ENCODE results near the gene RNH1. TPM values are rescaled to one million over a fixed set of nuclear protein-coding genes. Genes with fewer than 3 reads are reported as not detected.

Gene RNH1
- total and polyA plus RNA-seq, 10 of the 15 experiments (the other 5 are each of a cell fraction or from before 2014, with no cell fraction given), result 2.3 to 162 (median 72.1) TPM

- TF ChIP-seq ESRRA (IDR thresholded peaks at IDR 0.05; ENCODE audit: low read length) (no peak), IRF5 (IDR thresholded peaks at IDR 0.05; ENCODE audit: borderline replicate concordance) (no peak), MLLT1 (IDR thresholded peaks at IDR 0.05) (no peak)
Observed at GRCh38 chr11:487571-488021, 19.4 kb downstream of the RNH1 start (continued).

GRCh38 chr11:486189-486588, 20.9 kb downstream of the RNH1 start:
- no peak overlapping the region for H3K27ac ChIP-seq (ENCODE audit: control insufficient read depth, insufficient read depth)
- in situ Hi-C loops (cut with MboI), result no loop called here
- intact Hi-C loops (cut with micrococcal nuclease; ENCODE audit: unreplicated experiment), result no loop called here
- TF ChIP-seq CBFB (IDR thresholded peaks at IDR 0.05; ENCODE audit: low read depth) (no peak), ZBTB11 (CRISPR knock-in tag; IDR thresholded peaks at IDR 0.05) (no peak), MYC (IDR thresholded peaks at IDR 0.05; ENCODE audit: insufficient read depth, insufficient read length, insufficient replicate concordance, low read length, severe bottlenecking) (no peak), POLR2A (IDR thresholded peaks at IDR 0.05; ENCODE audit: low read depth, low read length) (no peak), ZNF217 (IDR thresholded peaks at IDR 0.05) (no peak), IRF3 (IDR thresholded peaks at IDR 0.05) (no peak), PBX3 (IDR thresholded peaks at IDR 0.05; ENCODE audit: insufficient replicate concordance, low read depth, low read length) (no peak), RBBP5 (conservative IDR thresholded peaks at IDR 0.05) (no peak), SUZ12 (IDR thresholded peaks at IDR 0.05; ENCODE audit: unreplicated experiment) (no peak), ZZZ3 (IDR thresholded peaks at IDR 0.05; ENCODE audit: control insufficient read depth, insufficient read length, low read depth) (no peak), ELK1 (IDR thresholded peaks at IDR 0.05; ENCODE audit: low read depth, low read length) (no peak)

More at GRCh38 chr11:486189-486588, 20.9 kb downstream of the RNH1 start:
- no peak for DNase-seq (ENCODE audit: low read depth, low spot score)
- Histone ChIP-seq H3K9me3 (replicated peaks; ENCODE audit: control insufficient read depth, insufficient read depth, low read length) (no peaks in the 10 kb centered on the region; the same call in 2 of the 3 replicates), H3K79me2 (ENCODE audit: control insufficient read depth, insufficient read depth, low read length) (no peaks in the 10 kb centered on the region), H3K27me3 (replicated peaks in 1 of 2; ENCODE audit: control insufficient read depth in 2 of 2, insufficient read depth in 2 of 2, low read length in 1 of 2) (no peaks in the 10 kb centered on the region), H3K4me1 (ENCODE audit: control insufficient read depth, insufficient read depth, low read length) (no peaks in the 10 kb centered on the region), H4K20me1 (ENCODE audit: control insufficient read depth, insufficient read depth) (no peaks in the 10 kb centered on the region), H3K9ac (ENCODE audit: control insufficient read depth, insufficient read depth, low read length) (no peak overlapping the region), H3K36me3 (ENCODE audit: control insufficient read depth in 2 of 2, insufficient read depth in 2 of 2, low read length in 1 of 2) (peaks cover 0 to 1% of the 10 kb centered on the region in 2 experiments; a peak in 2 of 4 replicates), H3K4me2 (ENCODE audit: control insufficient read depth, insufficient read depth) (no peak overlapping the region), H3K4me3 (no peak overlapping the region), H2AFZ (ENCODE audit: control insufficient read depth, low read depth, low read length) (no peak overlapping the region)
- POLR2A ChIA-PET, result no interaction called here
- FAIRE-seq, result no peak
- SMC1A ChIA-PET (ENCODE audit: uncharacterized antibody, unreplicated experiment), result no interaction called here
- CTCF ChIA-PET, result no interaction called here
- no peak for ATAC-seq
- RAD21 ChIA-PET (ENCODE audit: unreplicated experiment), result no interaction called here
- 94% methylated on average over 17 of the region's 23 CpGs for WGBS (ENCODE audit: insufficient coverage, insufficient replicate concordance, low lambda C conversion rate, missing lambda C conversion rate)
- BruUV-seq (replicated peaks), result no TSS peak
